BJ (cell line): Measurements from ENCODE around the gene DIMT1. TPM values are rescaled to one million over a fixed set of nuclear protein-coding genes. Genes with fewer than 3 reads are reported as not detected.

Experiments used
- CTCF ChIA-PET: fragments of 350-600 bp; formaldehyde crosslinking; extraction: SDS; loops from one replicate; lab custom pipeline; 2021; ENCODE audit warnings: antibody characterized with exemption, inconsistent platforms; lab: Yijun Ruan, JAX
- POLR2A ChIA-PET: fragments of 300-600 bp; sonication (Branson Sonifier 250); formaldehyde crosslinking; extraction: SDS; loops from one replicate; lab custom pipeline; 2021; ENCODE audit warnings: antibody characterized with exemption; lab: Charles Lee
- DNase-seq: peaks from one replicate; pipeline ENCODE4 v3.0.0-alpha.2; 2011; ENCODE audit warnings: low read depth
- H3K27me3 ChIP-seq: 2 replicates; pipeline ENCODE4 v1.6.0; 2011; ENCODE audit warnings: low read length; ENCODE audit not compliant: control insufficient read depth, insufficient read depth
- H3K36me3 ChIP-seq: 2 replicates; pipeline ENCODE4 v1.5.1; 2011; ENCODE audit warnings: low read length; ENCODE audit not compliant: control insufficient read depth, insufficient read depth
- H3K4me3 ChIP-seq: 2 replicates; pipeline ENCODE4 v1.5.1; 2011; ENCODE audit warnings: low read depth, mild to moderate bottlenecking, control low read depth, low read length
- polyA plus RNA-seq: library from polyadenylated mRNA; depleted of rRNA; stranded (reverse); fragments of >200 nt; gene quantifications from 2 replicates; pipeline ENCODE4 v1.2.3, GENCODE V29; 2011
- TF ChIP-seq, protein P1 (sequence below): IDR thresholded peaks from 2 replicates; pipeline ENCODE4 v1.5.1; 2011; ENCODE audit warnings: low read depth, mild to moderate bottlenecking, control low read depth, inconsistent platforms, low read length, moderate library complexity; ENCODE audit not compliant: insufficient read depth

Gene DIMT1
- polyA plus RNA-seq, 1 experiment = 18.5 TPM

DNA sequence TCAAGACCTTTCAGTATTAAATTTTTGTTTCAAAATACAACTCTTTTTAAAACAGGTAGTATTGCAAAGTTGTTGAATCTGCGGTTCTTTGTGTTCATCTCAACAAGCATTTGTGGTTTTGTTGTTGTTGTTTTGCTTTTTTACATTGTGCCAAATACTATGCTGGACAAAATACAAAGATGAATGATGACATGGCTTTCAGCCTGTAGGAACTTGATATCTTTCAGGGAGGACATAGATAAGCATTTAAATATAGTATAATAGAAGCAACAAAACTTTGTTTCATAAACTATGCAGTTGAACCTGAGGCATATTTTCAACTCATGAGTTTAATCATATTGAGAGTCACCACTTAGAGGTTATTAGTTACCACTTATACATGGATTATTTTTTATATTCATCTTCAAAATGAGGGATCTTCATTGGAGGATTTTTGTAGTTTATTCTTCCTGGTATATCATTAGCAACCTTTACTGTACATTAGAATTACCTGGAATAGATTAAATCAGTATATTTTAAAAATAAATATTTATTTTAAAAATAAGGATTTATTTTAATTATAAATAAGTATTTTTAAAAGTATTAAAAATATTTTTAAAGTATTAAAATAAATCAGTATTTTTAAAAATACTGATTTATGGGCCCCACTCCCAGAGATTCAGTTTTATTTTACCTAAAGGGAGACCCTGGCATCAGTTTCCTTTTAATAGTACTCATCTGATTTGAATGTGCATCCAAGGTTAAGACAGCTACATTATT is 54.8 kb downstream of the DIMT1 start:
- DNase-seq = no peak
- TF ChIP-seq, protein P1, sequence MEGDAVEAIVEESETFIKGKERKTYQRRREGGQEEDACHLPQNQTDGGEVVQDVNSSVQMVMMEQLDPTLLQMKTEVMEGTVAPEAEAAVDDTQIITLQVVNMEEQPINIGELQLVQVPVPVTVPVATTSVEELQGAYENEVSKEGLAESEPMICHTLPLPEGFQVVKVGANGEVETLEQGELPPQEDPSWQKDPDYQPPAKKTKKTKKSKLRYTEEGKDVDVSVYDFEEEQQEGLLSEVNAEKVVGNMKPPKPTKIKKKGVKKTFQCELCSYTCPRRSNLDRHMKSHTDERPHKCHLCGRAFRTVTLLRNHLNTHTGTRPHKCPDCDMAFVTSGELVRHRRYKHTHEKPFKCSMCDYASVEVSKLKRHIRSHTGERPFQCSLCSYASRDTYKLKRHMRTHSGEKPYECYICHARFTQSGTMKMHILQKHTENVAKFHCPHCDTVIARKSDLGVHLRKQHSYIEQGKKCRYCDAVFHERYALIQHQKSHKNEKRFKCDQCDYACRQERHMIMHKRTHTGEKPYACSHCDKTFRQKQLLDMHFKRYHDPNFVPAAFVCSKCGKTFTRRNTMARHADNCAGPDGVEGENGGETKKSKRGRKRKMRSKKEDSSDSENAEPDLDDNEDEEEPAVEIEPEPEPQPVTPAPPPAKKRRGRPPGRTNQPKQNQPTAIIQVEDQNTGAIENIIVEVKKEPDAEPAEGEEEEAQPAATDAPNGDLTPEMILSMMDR = no peak
- Histone ChIP-seq H3K27me3 (no peaks in the 10 kb centered on the region), H3K36me3 (0 out of 2 replicates have a peak, but pooled peaks cover 1% of the 10 kb centered on the region), H3K4me3 (no peak overlapping the region)
- POLR2A ChIA-PET = no interaction called here
- CTCF ChIA-PET = no interaction called here

DNA sequence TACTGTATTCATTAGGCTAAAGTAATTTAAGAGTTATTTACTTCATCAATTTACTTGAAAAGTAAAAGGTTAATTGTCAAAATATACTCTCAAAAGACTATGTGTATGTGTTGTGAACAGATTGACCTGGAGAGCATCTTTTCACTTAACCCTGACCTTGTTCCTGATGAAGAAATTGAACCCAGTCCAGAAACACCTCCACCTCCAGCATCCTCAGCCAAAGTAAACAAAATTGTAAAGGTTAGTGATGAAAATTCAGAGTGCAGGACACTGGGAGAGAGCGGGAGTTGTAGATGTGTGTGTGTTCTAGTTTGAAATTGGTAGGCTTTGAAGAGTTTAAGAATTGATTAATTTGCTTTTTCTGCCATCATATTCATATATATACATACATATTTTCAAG is 55.8 kb downstream of the DIMT1 start:
- Histone ChIP-seq H3K27me3 (no peaks in the 10 kb centered on the region), H3K4me3 (no peak overlapping the region), H3K36me3 (0 out of 2 replicates have a peak, but pooled peaks cover 1% of the 10 kb centered on the region)
- TF ChIP-seq, protein P1 = no peak
- POLR2A ChIA-PET = no interaction called here
- CTCF ChIA-PET = no interaction called here
- no peak for DNase-seq

DNA sequence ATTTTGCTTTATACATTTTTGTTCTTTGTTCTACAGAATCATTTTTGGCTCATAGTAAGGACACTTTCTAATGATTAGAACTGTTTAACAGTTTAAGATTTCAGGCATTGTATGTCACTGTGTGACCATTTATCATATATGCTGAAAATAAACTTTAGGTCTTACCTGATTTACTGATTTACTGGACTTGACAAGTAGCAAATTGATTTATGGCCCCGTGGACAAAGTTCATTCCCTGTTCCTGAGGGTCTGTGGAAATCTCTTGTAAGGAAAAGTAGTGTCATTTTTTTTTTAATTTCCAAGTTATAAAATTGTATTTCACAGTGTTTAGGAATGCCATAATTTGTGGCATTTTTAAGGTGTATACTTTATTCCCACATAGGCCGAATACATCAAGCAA is 57.0 kb downstream of the DIMT1 start:
- POLR2A ChIA-PET = no interaction called here

DNA sequence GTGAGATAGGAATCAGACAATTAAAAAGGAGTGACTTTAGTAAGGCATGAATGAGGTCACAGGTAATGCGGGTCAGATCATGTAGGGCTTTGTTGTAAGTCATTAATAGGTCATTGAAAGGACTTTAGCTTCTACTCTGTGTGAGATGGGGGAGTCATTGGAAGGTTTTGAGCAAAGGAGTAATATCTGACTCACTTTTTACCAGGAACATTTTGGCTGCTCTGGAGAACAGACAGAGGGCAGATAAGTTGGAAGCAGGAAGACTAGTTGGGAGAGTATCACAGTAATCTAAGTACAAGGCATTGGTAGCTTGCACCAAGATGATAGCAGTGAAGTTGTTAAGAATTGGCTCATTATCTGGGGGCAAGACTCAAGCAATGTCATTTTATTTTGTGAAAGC is 60.3 kb downstream of the DIMT1 start:
- TF ChIP-seq, protein P1 = no peak
- CTCF ChIA-PET = interaction anchor here (1.2 to 1.6 kb wide), 2 partner anchors 12 to 15 kb away, joined by 3 to 4 read pairs; no protein-coding TSS in a partner anchor
- H3K36me3 ChIP-seq = no peaks in the 10 kb centered on the region
- POLR2A ChIA-PET = no interaction called here
- H3K27me3 ChIP-seq = no peaks in the 10 kb centered on the region
- no peak for DNase-seq
- H3K4me3 ChIP-seq = no peak overlapping the region

More for the DNA sequence above, 57.0 kb downstream of the DIMT1 start:
- H3K4me3 ChIP-seq = no peak overlapping the region
- TF ChIP-seq, protein P1 = no peak
- no peaks in the 10 kb centered on the region for H3K36me3 ChIP-seq
- no peaks in the 10 kb centered on the region for H3K27me3 ChIP-seq
- CTCF ChIA-PET = interaction anchor here (1.0 kb wide), 1 partner anchor 30 kb away, joined by 3 read pairs; no protein-coding TSS in a partner anchor
- no peak for DNase-seq

DNA sequence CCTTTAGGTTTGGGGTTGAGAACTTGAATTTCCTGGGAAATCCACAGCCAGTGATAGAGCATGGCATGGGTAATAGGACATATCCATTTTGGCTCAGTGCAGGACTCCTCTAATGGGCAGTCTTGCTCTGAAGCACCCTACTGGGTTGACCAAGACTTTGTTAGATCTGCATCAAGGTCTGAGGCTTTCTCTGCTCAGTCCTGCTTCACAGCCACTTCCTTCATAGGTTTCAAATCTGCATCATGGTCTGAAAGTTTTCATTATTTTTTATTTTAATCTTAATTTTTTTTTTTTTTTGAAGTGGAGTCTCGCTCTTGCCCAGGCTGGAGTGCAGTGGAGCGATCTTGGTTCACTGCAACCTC is 61.2 kb downstream of the DIMT1 start:
- DNase-seq = no peak
- CTCF ChIA-PET = no interaction called here
- TF ChIP-seq, protein P1 = no peak
- no peak overlapping the region for H3K4me3 ChIP-seq
- no peaks in the 10 kb centered on the region for H3K36me3 ChIP-seq
- POLR2A ChIA-PET = no interaction called here
- H3K27me3 ChIP-seq = no peaks in the 10 kb centered on the region
